Dermis blood vessel endothelial cell (primary cell): ENCODE results near the gene TUBB1. TPM values are rescaled to one million over a fixed set of nuclear protein-coding genes. Genes with fewer than 3 reads are reported as not detected.
"Not testable (repeated sequence)": the region's sequence is repeated elsewhere in the genome, so short reads cannot be mapped to it uniquely, and the experiment has no call there.

Experiments
- DNase-seq: peaks from one replicate; pipeline ENCODE4 v3.0.0; 2010
- total RNA-seq: library from RNA; depleted of rRNA; stranded (reverse); fragments of >200 nt; gene quantifications from 2 replicates; pipeline ENCODE4 v1.2.3, GENCODE V29; 2014

Gene TUBB1
- total RNA-seq, 1 donor from 2014 or later, result not detected

DNA sequence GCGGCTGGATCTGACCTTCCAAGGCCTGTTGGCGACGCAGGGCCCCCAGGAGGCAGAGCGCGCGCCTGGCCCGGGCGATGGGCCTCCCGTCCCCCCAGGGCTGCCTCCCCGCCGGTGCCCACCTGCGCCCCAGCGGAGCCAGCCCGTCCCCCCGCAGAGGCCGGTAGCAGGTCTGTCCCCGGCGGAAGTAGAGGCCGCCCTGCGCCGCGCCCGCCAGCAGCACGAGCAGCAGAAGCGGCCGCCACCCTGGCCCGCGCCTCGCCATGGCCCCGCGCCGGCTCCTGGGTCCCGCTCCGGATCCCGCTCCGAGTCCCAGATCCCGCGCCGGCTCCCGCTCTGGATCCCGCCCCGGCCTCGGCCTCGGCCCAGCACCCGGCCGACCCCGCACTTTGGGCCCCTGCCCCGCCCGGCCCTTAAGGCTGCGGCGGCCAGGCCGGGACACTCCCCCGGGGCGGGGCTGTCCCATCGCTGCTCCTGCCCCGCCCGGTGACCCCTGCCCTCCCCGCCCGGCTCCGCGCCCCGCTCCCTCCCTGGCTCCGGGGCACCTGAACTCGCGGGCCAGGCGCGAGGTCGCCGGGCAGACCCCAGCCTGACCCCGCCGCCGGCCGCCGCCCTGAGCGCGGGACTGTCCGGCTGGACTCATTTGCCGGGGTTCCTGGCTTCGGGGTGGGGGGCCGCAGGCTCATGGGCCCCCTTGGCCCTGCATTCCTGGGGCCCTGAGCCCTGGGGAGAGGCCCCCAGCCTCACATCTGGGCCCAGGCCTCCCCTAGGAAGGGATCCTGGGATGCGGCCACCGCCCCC, 12.2 kb upstream of the TUBB1 start, which contains the start of gene CTSZ:
Gene CTSZ, minus strand, starts transcription at position 391 of the 801 bp plus-strand sequence. Its CDS starts 126 bp downstream, at position 265.
- DNase-seq, result peak; percentile 55

DNA sequence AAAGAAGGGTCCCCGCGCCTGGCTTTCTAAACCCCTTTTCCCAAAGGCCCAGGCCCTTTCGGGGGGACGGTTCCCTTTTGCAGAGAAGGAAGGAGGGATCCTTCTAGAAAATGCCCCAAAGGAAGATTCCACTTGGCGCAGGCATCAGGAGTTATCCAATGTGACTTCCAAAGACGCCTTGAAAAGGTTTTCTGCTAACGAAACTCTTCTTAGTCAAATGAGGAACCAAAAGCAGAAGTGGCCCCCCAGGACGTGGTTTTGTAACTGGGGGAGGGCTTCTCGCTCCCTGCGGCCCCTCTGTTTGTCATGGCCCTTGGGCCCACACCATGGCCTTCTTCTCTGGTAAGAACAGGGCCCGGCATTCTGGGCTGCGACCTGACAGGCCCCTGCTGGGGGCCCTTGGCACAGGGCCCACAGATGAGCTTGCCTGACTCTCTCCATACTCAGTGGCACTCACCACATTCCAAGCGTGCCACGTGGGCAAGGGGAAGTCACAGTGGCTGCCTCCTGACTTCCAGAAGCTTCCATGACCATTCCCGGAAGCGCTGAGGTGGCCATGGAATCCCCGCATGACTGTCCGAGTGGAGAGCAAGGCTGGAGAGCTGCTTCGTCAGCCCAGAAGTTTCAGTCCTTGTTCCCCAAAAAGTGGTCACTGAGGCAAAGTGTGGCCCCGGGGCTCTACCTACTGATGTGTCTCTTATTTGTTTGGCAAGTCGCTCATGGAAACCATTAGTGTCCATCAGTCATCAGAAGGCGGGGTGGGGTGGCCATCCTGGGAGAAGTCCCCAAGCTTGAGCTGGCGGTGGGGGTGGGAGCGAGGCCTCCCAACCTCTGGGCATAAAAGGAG, 11.3 kb upstream of the TUBB1 start:
- DNase-seq, result no peak

DNA sequence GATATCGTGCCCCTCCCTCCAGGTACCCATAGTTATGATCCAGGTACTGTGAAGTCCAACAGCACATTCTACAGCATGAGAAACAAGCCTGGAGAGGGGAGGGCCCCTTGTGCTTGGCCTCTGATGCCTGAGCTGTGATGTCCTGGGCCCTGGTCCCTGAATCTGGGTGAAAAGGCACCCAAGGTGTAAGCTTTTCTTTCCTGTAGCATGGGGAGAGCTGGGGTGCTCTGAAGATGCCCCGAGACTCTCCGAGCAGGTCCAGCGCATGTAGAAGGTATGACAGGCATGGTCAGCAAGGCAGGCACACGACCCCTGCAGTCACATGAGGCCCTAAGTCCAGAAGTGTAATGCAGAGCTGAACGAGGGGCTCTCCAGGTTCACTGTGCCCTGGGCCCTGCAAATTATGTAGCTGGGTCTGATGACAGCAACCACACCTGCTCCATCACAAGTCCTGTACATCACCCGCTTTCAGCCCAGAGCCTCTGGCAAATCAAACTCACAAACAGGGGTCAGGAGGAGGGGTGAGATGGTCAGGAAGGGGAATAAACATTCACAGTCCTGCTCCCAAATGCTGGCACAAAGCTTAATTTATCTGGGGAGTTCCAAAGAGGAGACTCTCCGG, 10.4 kb upstream of the TUBB1 start:
- DNase-seq, result no peak

DNA sequence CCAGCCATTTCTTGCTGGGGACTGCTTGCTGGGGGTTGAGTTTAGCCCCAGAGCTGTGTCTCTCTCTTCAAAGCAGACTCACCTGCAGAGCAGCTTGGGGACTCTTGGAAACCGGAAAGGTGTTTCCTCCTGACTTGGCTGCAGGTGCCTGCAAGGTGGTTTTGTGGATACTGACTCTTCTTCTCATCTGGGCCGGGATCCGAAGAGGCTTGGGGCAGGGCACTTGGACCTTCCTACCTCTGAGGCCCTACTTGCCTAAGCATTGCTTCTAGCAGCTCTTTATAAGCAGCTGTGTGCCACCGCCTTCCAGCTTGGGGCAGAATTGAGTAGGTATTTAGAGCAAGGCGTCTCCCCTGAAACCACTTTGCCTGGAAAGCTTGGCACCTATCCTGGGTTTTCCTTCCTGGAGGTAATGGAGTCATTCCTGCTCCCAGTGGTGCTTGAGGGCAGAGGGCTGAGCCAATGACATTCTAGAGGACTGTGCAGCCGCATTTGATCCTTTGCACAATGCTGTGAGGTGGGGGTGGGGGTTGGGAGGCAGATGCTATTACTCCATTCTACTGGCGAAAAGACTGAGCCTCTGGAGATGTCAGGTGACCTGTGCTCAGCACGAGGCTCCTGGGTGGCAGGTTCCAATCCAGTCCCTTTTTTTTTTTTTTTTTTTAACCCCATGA, 8.8 kb upstream of the TUBB1 start:
- peak; percentile 84 for DNase-seq

DNA sequence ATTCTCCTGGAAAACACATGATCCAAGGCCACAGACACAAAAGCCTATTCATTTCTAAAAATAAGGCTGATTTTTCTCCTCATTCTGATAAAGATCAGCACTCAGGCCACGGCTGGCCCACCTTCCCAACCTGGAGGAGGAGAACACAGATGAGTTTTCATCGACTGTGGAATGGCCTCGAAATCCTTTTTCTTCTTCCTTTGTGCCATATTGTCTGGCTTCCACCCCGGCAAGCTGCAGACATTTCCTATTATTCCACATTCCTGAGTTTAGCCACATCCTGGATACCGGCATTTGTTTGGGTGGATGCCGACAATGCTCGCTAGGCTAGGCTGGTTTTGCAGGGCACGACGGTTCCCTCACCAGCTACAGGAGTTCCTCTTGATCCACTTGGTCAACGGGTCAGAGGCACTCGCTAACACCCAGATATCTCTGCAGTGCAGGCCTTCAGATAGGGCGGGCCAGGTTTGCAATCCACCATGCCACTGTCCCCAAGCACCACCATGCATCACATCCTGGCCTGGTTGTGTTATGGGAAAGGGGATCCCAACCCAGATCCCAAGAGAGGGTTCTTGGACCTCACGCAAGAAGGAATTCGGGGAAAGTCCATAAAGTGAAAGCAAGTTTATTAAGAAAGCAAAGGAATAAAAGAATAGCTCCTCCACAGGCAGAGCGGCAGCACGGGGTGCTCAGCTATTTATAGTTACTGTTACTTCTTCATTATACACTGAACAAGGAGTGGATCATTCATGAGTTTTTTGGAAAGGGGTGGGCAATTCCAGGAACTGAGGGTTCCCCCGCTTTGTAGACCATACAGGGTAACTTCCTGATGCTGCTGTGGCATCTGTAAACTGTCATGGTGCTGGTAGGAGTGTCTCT, 8.0 kb upstream of the TUBB1 start:
- peak; percentile 97 for DNase-seq

DNA sequence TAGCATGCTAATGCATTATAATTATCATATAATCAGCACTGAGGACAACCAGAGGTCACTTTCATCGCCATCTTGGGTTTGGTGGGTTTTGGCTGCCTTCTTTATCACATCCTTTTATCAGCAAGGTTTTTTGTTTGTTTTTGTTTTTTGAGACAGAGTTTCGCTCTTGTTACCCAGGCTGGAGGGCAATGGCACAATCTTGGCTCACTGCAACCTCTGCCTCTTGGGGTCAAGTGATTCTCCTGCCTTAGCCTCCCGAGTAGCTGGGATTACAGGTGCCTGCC, 7.4 kb upstream of the TUBB1 start:
- DNase-seq, result not testable (repeated sequence)

DNA sequence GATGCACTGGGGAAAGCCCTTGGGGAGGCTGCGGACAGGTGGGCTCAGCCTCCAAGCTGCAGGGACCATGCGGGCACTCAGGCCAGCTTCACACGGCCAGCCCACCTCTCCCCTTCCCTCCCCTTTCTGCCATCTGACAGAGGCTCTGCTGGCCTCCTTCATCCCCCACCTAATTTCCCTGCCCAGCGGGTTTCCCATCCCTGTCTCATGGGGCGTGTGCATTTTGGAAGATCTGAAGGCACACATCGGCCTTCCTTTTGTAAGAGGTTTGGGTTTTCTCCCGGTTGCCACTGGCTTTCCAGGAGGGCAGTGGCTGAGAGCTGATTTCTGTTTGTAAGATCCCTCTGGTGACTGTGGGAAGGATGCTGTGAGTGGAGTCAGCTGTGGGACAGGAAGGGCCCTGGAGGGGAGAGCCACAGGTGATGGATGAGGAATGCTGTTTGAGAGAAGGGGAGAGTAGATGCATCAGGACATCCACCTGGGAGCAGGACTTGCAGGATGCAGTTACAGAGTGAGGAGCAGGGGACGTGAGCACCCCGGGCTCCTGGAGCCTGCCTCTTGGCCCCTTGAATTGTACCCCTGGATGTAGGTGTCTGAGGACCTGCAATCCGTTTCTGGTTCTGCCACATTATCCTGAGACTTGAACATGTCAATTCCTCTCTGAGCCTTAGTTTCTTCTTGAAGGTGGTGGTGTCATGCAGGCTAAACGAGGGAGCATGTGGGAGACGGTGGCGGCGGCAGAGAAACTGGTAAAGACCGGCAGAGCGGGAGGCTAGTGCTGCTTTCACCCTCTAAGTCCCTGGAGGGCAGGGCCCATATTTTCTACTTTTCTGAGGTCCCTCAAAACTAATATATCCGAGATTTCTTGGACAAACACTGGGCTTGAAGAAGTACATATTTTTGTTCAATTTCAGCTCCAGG, 5.9 kb upstream of the TUBB1 start:
- no peak for DNase-seq

DNA sequence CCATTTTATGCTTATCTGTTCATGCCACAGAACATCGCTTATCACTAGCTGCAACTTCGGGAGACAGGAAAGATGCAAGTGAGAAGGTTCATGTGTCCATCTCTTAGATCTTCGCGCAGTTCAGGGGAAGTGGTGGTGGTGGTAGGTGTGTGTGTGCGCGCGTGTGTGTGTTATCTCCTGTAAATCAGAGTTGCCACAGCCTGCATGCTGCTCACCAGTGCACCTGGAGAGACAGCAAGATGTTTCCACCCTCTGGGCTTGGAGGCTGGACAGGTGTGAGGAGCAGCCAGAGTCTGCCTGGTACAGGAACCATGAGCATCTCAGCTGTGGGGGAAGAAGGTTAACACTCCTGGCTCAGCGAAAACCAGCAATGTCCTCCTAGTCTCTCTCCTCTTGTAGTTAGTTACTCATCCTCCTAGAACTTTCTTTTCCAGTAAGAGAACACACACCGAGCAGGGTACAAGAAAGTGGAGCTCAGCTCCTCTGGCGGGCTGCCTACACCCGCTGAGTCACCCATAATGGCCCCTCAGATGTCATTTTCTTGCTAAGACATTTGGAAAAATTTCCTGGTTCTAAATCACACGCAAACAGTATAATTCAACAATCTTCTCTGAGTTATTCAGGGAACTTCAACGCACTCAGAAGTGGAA, 5.1 kb upstream of the TUBB1 start:
- DNase-seq, result no peak

DNA sequence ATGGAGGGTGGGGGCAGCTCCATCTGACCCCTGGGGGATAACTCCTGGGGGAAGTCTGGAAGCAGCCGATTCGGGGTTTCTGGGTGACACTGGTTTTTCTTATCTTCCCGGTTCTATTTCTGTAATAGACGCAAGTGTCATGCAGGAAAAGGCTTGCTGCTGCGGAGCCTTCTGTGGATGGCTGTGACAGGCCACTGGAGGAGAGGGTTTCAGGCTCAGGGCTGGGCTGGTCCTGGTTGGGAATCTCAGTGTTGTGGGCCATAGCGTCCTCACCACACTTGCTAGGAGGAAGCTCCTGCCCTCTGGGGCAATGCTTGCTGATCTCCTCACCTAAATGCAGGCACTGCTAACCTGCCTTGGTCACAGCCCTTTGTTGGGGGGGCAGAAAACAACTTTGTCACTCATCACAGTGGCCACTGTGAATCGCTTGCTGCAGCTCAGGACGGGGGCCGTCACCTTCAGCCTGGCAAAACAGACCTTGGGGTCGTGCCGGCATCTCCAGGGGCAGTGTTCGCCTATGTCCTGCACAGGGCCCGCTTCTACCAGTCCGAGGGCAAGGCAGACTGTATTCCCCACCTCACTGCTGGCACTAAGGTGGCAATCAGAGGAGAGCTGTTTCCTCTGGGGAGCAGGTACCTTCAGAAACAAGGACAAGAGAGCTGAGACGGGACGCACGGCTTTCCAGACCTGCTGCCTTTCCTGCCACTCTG, 4.4 kb upstream of the TUBB1 start:
- DNase-seq, result no peak

DNA sequence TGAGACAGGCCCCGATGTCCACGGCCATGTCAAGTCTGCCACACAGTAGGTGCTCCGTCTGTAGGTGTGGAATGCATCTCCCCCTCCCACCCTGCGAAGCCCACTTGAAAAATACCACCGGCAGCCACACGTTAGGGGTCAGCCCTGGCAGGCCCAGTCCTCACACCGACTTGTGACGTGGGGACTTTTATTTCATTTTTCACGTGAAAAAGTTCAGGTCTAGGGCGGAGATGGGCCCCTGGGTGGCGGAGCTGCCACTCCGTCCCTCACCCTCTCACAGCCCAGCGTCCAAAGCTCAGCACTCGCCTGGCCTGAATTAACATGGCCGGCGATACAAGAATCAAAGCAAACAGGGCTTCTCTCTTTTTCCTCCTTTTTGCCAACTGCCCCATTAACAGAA, 3.8 kb upstream of the TUBB1 start:
- DNase-seq, result no peak

DNA sequence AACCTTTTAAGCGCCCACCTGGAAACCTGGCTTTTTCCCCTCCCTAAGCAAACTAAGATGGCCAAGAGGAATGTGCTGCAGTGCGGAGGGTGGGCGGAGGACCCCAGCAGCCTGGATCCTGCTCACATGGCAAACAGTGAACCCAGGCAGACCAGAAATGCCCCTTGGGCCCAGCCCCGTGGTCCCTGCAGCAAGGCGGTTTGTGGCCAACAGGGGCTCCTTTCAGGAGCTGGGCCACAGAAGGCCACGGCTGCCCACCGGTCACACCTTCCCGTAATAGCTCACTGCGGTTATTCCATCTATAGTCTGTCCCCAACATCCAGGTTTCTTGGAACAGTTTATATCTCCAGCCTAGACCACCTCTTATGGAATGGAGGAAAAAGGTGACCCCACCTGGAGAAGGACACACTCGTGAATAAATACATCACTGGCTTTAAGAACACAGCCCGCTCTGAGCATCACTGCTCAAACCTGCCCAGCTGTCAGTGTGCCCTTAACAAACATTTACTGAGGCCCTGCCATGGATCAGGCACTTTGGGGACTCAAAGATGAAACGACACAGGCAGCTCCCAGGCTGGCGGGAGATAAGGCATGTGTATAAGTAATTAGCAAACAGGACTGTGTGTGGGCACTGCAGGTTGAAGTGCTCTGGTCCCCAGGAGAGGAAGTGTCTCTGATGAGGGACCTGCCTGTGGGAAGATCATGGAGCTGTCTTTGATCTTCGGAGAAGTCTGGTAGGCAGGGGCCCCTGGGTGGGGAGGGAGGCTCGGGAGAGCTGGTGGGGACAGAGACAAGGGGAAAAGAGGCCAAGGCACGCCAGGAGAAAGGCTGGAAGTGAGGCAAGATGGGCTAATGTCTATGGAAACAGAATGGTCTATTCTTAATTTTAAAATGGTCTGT, 3.2 kb upstream of the TUBB1 start:
- DNase-seq, result no peak

DNA sequence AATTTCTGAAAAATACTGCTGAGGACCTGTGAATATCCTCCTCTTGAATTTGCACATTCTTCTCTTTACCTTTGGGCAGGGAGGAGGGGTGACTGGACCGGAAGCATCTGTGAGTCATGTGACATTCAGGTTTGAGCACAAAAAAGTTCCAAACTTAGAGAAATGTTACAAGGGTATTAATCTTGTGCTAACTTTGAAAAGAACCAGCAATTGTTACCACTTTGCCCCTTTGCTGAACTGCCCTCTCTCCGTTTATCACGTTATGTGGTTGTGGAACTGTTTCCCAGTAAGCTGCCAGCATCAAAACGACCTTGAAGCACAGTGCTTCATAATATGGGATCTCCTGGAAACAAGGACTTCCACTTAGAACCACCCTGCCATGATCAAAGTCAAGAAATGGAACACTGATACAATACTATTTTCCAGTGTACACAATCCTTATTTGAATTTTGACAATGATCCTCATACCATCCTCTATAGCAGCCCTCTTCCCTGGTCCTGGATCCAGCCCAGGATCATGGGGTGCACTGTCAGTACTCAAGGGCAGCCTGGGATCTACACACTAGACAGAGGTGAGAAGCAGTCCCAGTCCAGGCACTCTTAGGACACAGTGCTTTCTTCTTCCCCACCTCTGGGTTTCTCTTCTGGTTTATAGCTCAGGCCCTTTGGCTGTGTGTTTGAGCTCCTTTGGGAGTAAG, 2.3 kb upstream of the TUBB1 start:
- DNase-seq, result peak; percentile 55

DNA sequence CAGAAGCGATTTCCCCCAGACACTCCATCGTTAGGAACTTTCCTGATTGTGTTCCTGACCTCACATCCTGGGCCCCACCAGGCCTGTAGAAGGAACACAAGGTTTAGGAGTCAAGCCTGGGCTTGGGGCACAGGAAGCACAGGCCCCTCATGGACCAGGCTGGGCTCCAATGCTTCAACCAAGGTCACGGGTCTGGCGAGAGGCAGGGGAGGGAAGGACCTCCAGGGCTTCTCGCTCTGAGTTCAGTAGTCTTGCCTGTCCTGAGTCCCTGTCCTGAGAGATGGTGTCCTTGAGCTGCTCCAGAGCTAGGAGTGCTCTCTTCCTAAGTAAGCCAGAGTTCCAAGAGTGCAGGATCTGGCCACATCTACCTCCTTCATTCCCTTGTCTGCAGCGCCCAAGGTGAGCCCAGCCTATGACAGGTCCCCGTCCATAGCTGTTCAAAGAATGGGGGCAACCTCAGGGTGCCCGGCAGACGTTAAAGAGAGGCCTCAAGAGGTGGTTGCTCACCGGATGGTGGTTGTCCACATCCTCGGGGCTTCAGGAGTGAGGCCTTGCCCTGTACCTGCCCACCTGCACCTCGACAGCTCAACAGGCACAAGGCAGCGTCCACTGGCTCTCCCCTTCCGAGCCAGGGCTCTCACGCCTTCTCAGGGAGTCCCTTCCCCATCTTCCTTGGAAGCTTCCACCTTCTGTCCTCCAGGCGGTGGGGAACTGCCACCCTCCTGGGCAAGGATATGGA, 1.6 kb upstream of the TUBB1 start:
- no peak for DNase-seq

DNA sequence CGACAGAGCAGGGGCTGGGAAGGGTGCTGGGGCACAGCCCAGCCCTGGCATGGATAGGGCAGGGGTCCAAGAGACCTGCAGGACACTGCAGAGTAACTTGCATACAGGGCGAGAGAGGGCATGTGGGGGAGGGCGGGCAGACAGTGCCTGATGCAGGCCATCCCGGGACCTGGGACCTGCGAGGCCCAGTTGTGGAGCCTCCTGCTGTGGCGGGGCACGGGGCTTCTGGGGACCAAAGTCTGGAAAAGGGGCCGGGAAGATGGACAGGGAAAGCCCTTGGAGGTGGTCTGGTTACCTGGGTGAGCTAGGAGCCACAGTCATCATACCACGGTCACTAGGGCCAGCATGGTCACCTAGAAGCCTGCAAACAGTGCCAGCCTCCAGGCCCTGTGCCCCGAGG, 412 bp upstream of the TUBB1 start:
- no peak for DNase-seq

DNA sequence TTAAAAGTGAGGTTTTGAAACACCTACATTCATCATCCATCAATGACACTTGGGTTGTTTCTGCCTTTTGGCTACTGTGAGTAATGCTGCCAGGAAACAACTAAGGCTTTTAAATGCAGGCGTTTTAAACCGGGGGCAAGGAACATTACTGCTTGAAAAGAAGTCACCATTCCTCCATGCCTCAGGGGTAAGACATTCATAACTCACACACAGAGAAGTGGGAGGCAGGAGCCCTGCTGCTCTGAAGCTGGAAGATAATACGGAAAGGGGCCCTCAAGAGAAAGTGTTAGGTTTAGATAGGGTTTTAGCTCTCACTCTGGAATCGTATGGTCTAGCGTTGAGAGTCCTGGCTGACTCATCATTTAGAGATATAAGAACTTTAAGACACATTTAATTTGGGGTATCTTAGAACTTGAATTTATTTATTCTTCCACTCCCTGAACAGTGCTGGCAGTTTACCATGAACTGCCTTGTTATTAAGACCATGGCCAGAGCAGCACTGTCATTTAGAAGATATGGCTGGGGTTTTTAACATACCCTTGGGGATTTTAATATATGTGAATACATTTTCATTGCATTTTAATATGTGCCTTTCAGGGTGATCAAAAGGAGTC, 1.8 kb downstream of the TUBB1 start:
- no peak for DNase-seq

DNA sequence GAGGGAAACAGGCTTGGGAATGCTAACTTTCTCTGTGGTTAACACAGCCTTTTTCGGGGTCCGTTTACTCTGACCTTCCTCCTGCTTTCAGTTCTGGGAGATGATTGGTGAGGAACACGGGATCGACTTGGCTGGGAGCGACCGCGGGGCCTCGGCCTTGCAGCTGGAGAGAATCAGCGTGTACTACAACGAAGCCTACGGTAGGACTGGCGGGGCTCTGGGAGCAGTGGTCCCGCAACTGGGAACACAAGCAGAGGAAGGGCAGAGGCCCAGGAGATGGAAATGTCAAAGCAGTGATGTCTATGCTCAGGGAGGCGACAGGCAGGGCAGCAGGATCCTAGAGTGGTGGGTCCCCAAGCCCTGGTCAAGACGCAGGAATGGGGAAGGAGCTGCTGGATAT, 3.5 kb downstream of the TUBB1 start:
- DNase-seq, result no peak

DNA sequence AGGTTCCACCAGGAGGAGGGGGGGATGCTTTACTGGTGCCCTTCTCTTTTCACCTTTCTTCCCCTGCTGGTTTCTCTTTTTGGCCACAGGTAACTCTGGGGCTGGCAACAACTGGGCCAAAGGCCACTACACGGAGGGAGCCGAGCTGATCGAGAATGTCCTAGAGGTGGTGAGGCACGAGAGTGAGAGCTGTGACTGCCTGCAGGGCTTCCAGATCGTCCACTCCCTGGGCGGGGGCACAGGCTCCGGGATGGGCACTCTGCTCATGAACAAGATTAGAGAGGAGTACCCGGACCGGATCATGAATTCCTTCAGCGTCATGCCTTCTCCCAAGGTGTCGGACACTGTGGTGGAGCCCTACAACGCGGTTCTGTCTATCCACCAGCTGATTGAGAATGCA, 4.4 kb downstream of the TUBB1 start:
- DNase-seq, result no peak
